Fibroblast of lung (primary cell): ENCODE results near the gene SLC66A1. TPM values are rescaled to one million over a fixed set of nuclear protein-coding genes. Genes with fewer than 3 reads are reported as not detected.

Experiments
- DNase-seq, 2 donors: peaks; one replicate each; pipeline versions ENCODE4 v3.0.0 to v3.0.0-alpha.2; 2010; ENCODE audit warnings: low read depth in 2 of 2
- H2AFZ ChIP-seq: 2 replicates; pipeline ENCODE4 v1.5.1; 2012; ENCODE audit warnings: low read length, control low read depth, inconsistent platforms
- H3K27ac ChIP-seq: 2 replicates; pipeline ENCODE4 v1.5.1; 2011; ENCODE audit warnings: low read length, control low read depth; ENCODE audit not compliant: insufficient read depth
- H3K27me3 ChIP-seq: 2 replicates; pipeline ENCODE4 v1.5.1; 2011; ENCODE audit warnings: mild to moderate bottlenecking, low read length; ENCODE audit not compliant: control insufficient read depth, insufficient read depth
- H3K36me3 ChIP-seq: 2 replicates; pipeline ENCODE4 v1.5.1; 2011; ENCODE audit warnings: low read length; ENCODE audit not compliant: control insufficient read depth, insufficient read depth
- H3K4me1 ChIP-seq: 2 replicates; pipeline ENCODE4 v1.5.1; 2011; ENCODE audit warnings: low read length; ENCODE audit not compliant: control insufficient read depth, insufficient read depth; ENCODE audit errors: extremely low read depth
- H3K4me2 ChIP-seq: 2 replicates; pipeline ENCODE4 v1.5.1; 2011; ENCODE audit warnings: low read length, control low read depth; ENCODE audit not compliant: insufficient read depth; ENCODE audit errors: extremely low read depth
- H3K4me3 ChIP-seq, 4 experiments: fragments of 200-600 bp in 1 of 4; sonication (generic) in 1 of 4; replicated peaks in 1 of 4; 2 replicates each; pipeline ENCODE4 v1.5.1; 2011 to 2016; ENCODE audit warnings: low read length in 4 of 4, low read depth in 3 of 4, mild to moderate bottlenecking in 3 of 4, control low read depth in 2 of 4, inconsistent platforms in 1 of 4, mixed read lengths in 1 of 4; ENCODE audit not compliant: insufficient read depth in 1 of 4; ENCODE audit errors: control extremely low read depth in 1 of 4
- H3K79me2 ChIP-seq: 2 replicates; pipeline ENCODE4 v1.5.1; 2012; ENCODE audit warnings: mild to moderate bottlenecking, low read length, inconsistent platforms; ENCODE audit not compliant: control insufficient read depth, insufficient read depth
- H3K9ac ChIP-seq: 2 replicates; pipeline ENCODE4 v1.5.1; 2011; ENCODE audit warnings: mild to moderate bottlenecking, low read length, control low read depth; ENCODE audit not compliant: insufficient read depth
- H3K9me3 ChIP-seq: 2 replicates; pipeline ENCODE4 v1.5.1; 2012; ENCODE audit warnings: low read depth, low read length; ENCODE audit not compliant: control insufficient read depth, insufficient read depth
- H4K20me1 ChIP-seq: 2 replicates; pipeline ENCODE4 v1.5.1; 2011; ENCODE audit warnings: low read length; ENCODE audit not compliant: control insufficient read depth, insufficient read depth; ENCODE audit errors: extremely low read depth
- EZH2 ChIP-seq: IDR thresholded peaks from 2 replicates; pipeline ENCODE4 v1.5.1; 2012; ENCODE audit warnings: low read length, control low read depth, mild to moderate bottlenecking; ENCODE audit errors: missing control alignments
- polyA plus RNA-seq, 2 donors: library from polyadenylated mRNA; depleted of rRNA in 1 of 2; stranded (reverse) in 1 of 2; unstranded in 1 of 2; fragments of >200 nt; gene quantifications; 2 replicates each; pipeline ENCODE4 v1.2.1, GENCODE V29; 2011 to 2012; ENCODE audit warnings: missing spikeins in 1 of 2
- total RNA-seq: library from RNA; depleted of rRNA; stranded (reverse); fragments of >200 nt; gene quantifications from 2 replicates; pipeline ENCODE4 v1.2.1, GENCODE V29; 2014
- TF ChIP-seq, protein P1 (sequence below), 2 donors: IDR thresholded peaks in 1 of 2; conservative IDR thresholded peaks in 1 of 2; 1 replicate in 1 of 2; 2 replicates in 1 of 2; pipeline ENCODE4 v1.5.1; 2011 to 2012; ENCODE audit warnings: low read length in 2 of 2, control low read depth in 1 of 2, inconsistent platforms in 1 of 2, low read depth in 1 of 2, mild to moderate bottlenecking in 1 of 2

Gene SLC66A1
- total and polyA plus RNA-seq, 2 donors (not counting 1 experiment from before 2014, with no cell fraction given), result 7.1 to 18.3 TPM

DNA sequence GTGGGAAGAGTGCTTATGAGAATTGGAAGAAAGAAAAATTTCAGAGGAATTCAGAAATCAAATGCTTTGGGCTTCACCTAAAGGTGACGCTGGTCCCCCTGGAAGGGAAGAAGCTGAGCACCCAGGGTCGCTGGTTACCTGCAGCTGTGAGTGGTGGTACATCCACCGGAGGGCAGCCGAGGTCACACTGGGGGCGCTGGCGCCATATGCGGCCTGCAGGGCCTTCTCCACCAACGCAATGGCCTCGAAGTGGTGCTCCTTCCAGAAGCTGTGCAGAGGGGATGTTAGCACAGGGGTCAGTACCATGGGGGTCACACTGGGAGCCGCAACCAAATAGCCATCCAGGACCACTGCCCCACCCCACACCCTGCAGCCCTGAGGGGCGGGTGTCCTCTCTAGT, 6.2 kb upstream of the SLC66A1 start:
- Histone ChIP-seq H3K4me3 (no peak overlapping the region), H3K27ac (no peak overlapping the region), H3K4me1 (peaks cover 8% of the 10 kb centered on the region), H3K36me3 (peaks cover 11% of the 10 kb centered on the region), H4K20me1 (no peaks in the 10 kb centered on the region), H3K4me2 (no peak overlapping the region), H3K9ac (no peak overlapping the region), H2AFZ (no peak overlapping the region), H3K27me3 (no peaks in the 10 kb centered on the region), H3K9me3 (no peaks in the 10 kb centered on the region), H3K79me2 (peaks cover 11% of the 10 kb centered on the region)
- TF ChIP-seq, protein P1, sequence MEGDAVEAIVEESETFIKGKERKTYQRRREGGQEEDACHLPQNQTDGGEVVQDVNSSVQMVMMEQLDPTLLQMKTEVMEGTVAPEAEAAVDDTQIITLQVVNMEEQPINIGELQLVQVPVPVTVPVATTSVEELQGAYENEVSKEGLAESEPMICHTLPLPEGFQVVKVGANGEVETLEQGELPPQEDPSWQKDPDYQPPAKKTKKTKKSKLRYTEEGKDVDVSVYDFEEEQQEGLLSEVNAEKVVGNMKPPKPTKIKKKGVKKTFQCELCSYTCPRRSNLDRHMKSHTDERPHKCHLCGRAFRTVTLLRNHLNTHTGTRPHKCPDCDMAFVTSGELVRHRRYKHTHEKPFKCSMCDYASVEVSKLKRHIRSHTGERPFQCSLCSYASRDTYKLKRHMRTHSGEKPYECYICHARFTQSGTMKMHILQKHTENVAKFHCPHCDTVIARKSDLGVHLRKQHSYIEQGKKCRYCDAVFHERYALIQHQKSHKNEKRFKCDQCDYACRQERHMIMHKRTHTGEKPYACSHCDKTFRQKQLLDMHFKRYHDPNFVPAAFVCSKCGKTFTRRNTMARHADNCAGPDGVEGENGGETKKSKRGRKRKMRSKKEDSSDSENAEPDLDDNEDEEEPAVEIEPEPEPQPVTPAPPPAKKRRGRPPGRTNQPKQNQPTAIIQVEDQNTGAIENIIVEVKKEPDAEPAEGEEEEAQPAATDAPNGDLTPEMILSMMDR (conservative IDR thresholded peaks at IDR 0.05 in 1 of 2, IDR thresholded peaks at IDR 0.05 in 1 of 2; ENCODE audit: low read depth in 1 of 2, low read length in 2 of 2), result no peak
- TF ChIP-seq EZH2, result no peak
- DNase-seq, result no peak

DNA sequence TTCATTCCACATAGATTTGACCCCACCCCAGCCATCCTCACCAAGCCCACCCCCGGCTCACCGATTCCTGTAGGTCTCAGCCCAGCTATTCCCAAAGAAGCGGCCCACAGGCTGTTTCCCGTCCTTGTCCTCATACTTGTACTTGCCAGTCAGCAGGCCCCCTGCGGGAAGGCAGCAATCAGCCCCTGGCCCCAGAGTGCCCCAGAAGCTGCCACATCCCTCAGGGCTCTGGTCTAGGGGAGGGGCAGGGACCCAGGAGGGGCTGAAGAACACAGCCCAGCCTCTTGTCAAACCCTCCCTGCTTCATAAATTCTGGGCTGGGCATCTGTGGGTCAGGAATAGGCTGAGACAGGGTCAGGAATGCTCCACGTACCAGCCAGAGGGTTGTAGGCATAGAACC, 5.2 kb upstream of the SLC66A1 start:
- Histone ChIP-seq H3K4me3 (no peak overlapping the region), H3K4me1 (peaks cover 10% of the 10 kb centered on the region), H3K9ac (no peak overlapping the region), H3K27ac (no peak overlapping the region), H3K36me3 (peaks cover 11% of the 10 kb centered on the region), H4K20me1 (no peaks in the 10 kb centered on the region), H3K9me3 (no peaks in the 10 kb centered on the region), H3K4me2 (no peak overlapping the region), H3K27me3 (no peaks in the 10 kb centered on the region), H3K79me2 (peaks cover 19% of the 10 kb centered on the region), H2AFZ (no peak overlapping the region)
- no peak for DNase-seq
- TF ChIP-seq, protein P1 (conservative IDR thresholded peaks at IDR 0.05 in 1 of 2, IDR thresholded peaks at IDR 0.05 in 1 of 2; ENCODE audit: low read depth in 1 of 2, low read length in 2 of 2), result no peak
- TF ChIP-seq EZH2, result no peak

DNA sequence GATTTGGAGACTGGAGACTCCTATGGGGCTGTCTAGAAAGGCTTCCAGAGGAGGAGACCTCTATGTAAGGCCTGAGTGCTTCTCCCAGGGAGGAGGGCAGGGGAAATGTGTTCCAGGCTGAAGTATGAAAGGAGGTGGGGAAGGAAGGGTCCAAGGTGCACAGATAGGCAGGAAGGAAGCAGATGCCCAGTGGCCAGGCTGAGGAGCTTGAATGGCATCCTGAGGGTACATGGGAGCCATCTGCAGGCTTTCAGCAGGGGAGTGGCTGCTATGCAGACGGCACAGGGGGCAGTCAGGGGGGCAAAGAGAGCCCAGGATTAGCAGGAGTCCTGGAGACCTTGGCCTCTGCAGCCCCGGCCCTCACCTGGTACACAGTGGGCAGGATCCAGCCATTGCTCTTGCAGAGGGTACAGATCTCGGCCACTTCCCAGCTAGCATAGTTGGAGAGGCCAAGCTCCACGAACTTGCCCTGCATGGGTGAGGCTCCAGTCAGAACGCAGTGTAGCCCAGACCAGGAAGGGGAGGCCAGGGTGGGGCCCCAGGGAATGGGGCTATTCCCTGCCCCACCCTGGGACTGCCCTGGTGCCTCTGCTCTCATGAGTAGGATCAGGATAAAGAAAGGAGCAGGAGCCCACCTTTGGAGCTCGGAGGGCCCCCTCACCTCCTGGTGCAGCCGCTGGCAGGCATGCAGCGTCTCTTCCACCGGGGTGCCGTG, 4.2 kb upstream of the SLC66A1 start:
- no peaks in the 10 kb centered on the region for H3K9me3 ChIP-seq
- TF ChIP-seq, protein P1 (conservative IDR thresholded peaks at IDR 0.05 in 1 of 2, IDR thresholded peaks at IDR 0.05 in 1 of 2; ENCODE audit: low read depth in 1 of 2, low read length in 2 of 2), result no peak
- TF ChIP-seq EZH2, result no peak
- no peak overlapping the region for H3K4me2 ChIP-seq
- no peak overlapping the region for H2AFZ ChIP-seq
- peaks cover 15% of the 10 kb centered on the region for H3K4me1 ChIP-seq
- peaks cover 23% of the 10 kb centered on the region for H3K79me2 ChIP-seq
- H3K27ac ChIP-seq, result no peak overlapping the region
- H3K36me3 ChIP-seq, result peaks cover 9% of the 10 kb centered on the region
- H3K4me3 ChIP-seq, result no peak overlapping the region
- no peak overlapping the region for H3K9ac ChIP-seq
- no peak for DNase-seq
- H4K20me1 ChIP-seq, result no peaks in the 10 kb centered on the region
- no peaks in the 10 kb centered on the region for H3K27me3 ChIP-seq
